HepG2 (cell line): ENCODE measurements around the gene BBOF1. TPM values are rescaled to one million over a fixed set of nuclear protein-coding genes. Genes with fewer than 3 reads are reported as not detected.

Experiments
- ATAC-seq: fragments of 200-7000 bp; cut with Tn5 transposase; 3 replicates; pipeline ENCODE4 v1.9.1; 2020; ENCODE audit warnings: mild to moderate bottlenecking, moderate library complexity
- Bru-seq: library from RNA; stranded (reverse); fragments of 400-500 nt; gene quantifications from one replicate; lab custom pipeline; 2021; lab: Mats Ljungman, UMichigan
- BruChase-seq, 2 experiments: library from RNA; stranded (reverse); fragments of 400-500 nt; gene quantifications; one replicate each; lab custom pipeline; 2021; lab: Mats Ljungman, UMichigan
- BruUV-seq: library from RNA; stranded (reverse); fragments of 400-500 nt; replicated peaks from 2 replicates; lab custom pipeline; 2021; lab: Mats Ljungman, UMichigan
- CTCF ChIA-PET: fragments of 300-600 bp; formaldehyde crosslinking; extraction: SDS; loops from one replicate; lab custom pipeline; 2021; ENCODE audit warnings: low total read pairs, inconsistent platforms, low intra/inter-chr PET ratio; lab: Yijun Ruan, JAX
- POLR2A ChIA-PET: fragments of 350-600 bp; sonication (Branson Sonifier 250); formaldehyde crosslinking; loops from one replicate; lab custom pipeline; 2020; ENCODE audit warnings: antibody characterized with exemption, inconsistent platforms; lab: Yijun Ruan, JAX
- DNase-seq: peaks from one replicate; pipeline ENCODE4 v3.0.0-alpha.2; 2015; ENCODE audit warnings: low spot score
- FAIRE-seq: peaks from 3 replicates; lab custom pipeline; 2011; peaks lifted over from hg19 to GRCh38; lab: Jason Lieb, UNC
- H2AFZ ChIP-seq: one replicate; pipeline ENCODE4 v1.6.1; 2011; ENCODE audit warnings: low read length, inconsistent platforms
- H3K27ac ChIP-seq: fragments of 300-600 bp; 3 replicates; pipeline ENCODE4 v1.8.0; 2011; ENCODE audit warnings: mixed run types, mild to moderate bottlenecking, mixed read lengths, low read length, inconsistent platforms; ENCODE audit not compliant: insufficient read depth; ENCODE audit errors: extremely low read length
- H3K27me3 ChIP-seq, 2 experiments: fragments of 200-600 bp in 1 of 2; 2 replicates in 1 of 2; 3 replicates in 1 of 2; pipeline versions ENCODE4 v1.6.0 to v1.8.0; 2011; ENCODE audit warnings: low read length in 2 of 2, mild to moderate bottlenecking in 2 of 2, moderate library complexity in 2 of 2, inconsistent platforms in 1 of 2; ENCODE audit not compliant: insufficient read depth in 2 of 2, control insufficient read depth in 1 of 2
- H3K36me3 ChIP-seq, 2 experiments: fragments of 200-600 bp in 1 of 2; replicated peaks in 1 of 2; 2 replicates in 1 of 2; 3 replicates in 1 of 2; pipeline versions ENCODE4 v1.5.1 to v1.8.0; 2011; ENCODE audit warnings: low read length in 2 of 2, inconsistent platforms in 1 of 2; ENCODE audit not compliant: insufficient read depth in 2 of 2, control insufficient read depth in 1 of 2
- H3K4me1 ChIP-seq: 2 replicates; pipeline ENCODE4 v1.5.1; 2012; ENCODE audit warnings: low read length, inconsistent platforms; ENCODE audit not compliant: insufficient read depth
- H3K4me2 ChIP-seq: 2 replicates; pipeline ENCODE4 v1.6.0; 2011; ENCODE audit warnings: low read depth, low read length, inconsistent platforms
- H3K4me3 ChIP-seq, 3 experiments: fragments of 200-600 bp in 1 of 3; sonication (generic), shearing (Covaris generic) in 1 of 3; replicated peaks in 1 of 3; 2 replicates each; pipeline ENCODE4 v1.5.1; 2011 to 2016; ENCODE audit warnings: low read length in 3 of 3, inconsistent platforms in 2 of 3, low read depth in 2 of 3, mild to moderate bottlenecking in 2 of 3, control low read depth in 1 of 3, mixed read lengths in 1 of 3; ENCODE audit not compliant: insufficient read depth in 1 of 3
- H3K79me2 ChIP-seq: one replicate; pipeline ENCODE4 v1.6.1; 2011; ENCODE audit warnings: low read length, inconsistent platforms; ENCODE audit not compliant: insufficient read depth
- H3K9ac ChIP-seq: 2 replicates; pipeline ENCODE4 v1.6.0; 2011; ENCODE audit warnings: mild to moderate bottlenecking, low read depth, low read length, inconsistent platforms; ENCODE audit not compliant: insufficient read depth
- H3K9me3 ChIP-seq: 2 replicates; pipeline ENCODE4 v1.5.1; 2012; ENCODE audit warnings: mild to moderate bottlenecking, low read length
- H4K20me1 ChIP-seq: 2 replicates; pipeline ENCODE4 v1.6.0; 2011; ENCODE audit warnings: inconsistent platforms, mild to moderate bottlenecking, low read length, moderate library complexity; ENCODE audit not compliant: insufficient read depth
- DZIP1 ChIP-seq: sonication (generic); formaldehyde crosslinking; IDR thresholded peaks from 2 replicates; pipeline ENCODE4 v1.5.0; 2020; ENCODE audit warnings: mild to moderate bottlenecking, missing genetic modification reagents
- HNF1A ChIP-seq, 2 experiments: sonication (generic) in 1 of 2; formaldehyde crosslinking in 1 of 2; IDR thresholded peaks; 2 replicates each; pipeline versions ENCODE4 v1.4.0 to v1.6.1; 2016 to 2020; ENCODE audit warnings: borderline replicate concordance in 1 of 2, low read depth in 1 of 2, mild to moderate bottlenecking in 1 of 2, missing genetic modification reagents in 1 of 2
- MEIS1 ChIP-seq: sonication (generic); formaldehyde crosslinking; IDR thresholded peaks from 2 replicates; pipeline ENCODE4 v1.9.0; 2021; ENCODE audit warnings: mild to moderate bottlenecking, missing genetic modification reagents, moderate library complexity, borderline replicate concordance
- NR2F2 ChIP-seq: IDR thresholded peaks from 2 replicates; pipeline ENCODE4 v1.6.1; 2012; ENCODE audit warnings: low read depth, inconsistent platforms, borderline replicate concordance
- SIN3A ChIP-seq: IDR thresholded peaks from 2 replicates; pipeline ENCODE4 v1.6.1; 2011; ENCODE audit warnings: low read depth, mild to moderate bottlenecking, control low read depth, low read length, borderline replicate concordance
- ZSCAN21 ChIP-seq: sonication (generic); formaldehyde crosslinking; IDR thresholded peaks from 2 replicates; pipeline ENCODE4 v1.8.0; 2022; ENCODE audit warnings: mild to moderate bottlenecking, missing genetic modification reagents, moderate library complexity, borderline replicate concordance
- WGBS: methylation state at CpG from one replicate; pipeline ENCODE4 v1.1.6; 2017; ENCODE audit warnings: low lambda C conversion rate; 5-methylcytosine and 5-hydroxymethylcytosine counted together
- in situ Hi-C: cut with HindIII; loops from 2 replicates; pipeline ENCODE4 v1.10.0; 2017; ENCODE audit warnings: low pct_unique_long_range_greater_than_20kb; ENCODE audit not compliant: extremely low pct_ligation_motif_present
- intact Hi-C: fragments of 100-400 bp; cut with micrococcal nuclease; formaldehyde crosslinking; loops from one replicate; pipeline ENCODE4 v1.10.0; 2022; ENCODE audit not compliant: unreplicated experiment
- long read RNA-seq, 2 experiments: library from RNA in 1 of 2; library from polyadenylated mRNA in 1 of 2; stranded (forward) in 1 of 2; unstranded in 1 of 2; transcript quantifications; one replicate each; pipeline ENCODE4 v2.0.0, GENCODE V29; 2019 to 2022
- polyA minus RNA-seq, 3 experiments: library from RNA; depleted of rRNA, polyadenylated mRNA; stranded (reverse); fragments of >200 nt; gene quantifications; 2 replicates each; pipeline ENCODE4 v1.2.3, GENCODE V29; 2011; ENCODE audit warnings: low replicate concordance in 1 of 3
- polyA plus RNA-seq, 8 experiments: library from polyadenylated mRNA; depleted of rRNA in 3 of 8; stranded (reverse) in 7 of 8; unstranded in 1 of 8; fragments of >200 nt; fragmentation: Illumina TruSeq in 4 of 8; extraction: Trizol in 4 of 8; gene quantifications; 2 replicates each; pipeline versions ENCODE4 v1.2.1 to v1.2.3, GENCODE V29; 2011 to 2016; ENCODE audit warnings: low read depth in 4 of 8, missing spikeins in 1 of 8, mixed read lengths in 1 of 8; ENCODE audit not compliant: insufficient read depth in 1 of 8
- total RNA-seq, 5 experiments: library from RNA; depleted of rRNA; stranded (reverse); fragments of >200 nt; fragmentation: Illumina TruSeq; extraction: Trizol; gene quantifications; 2 replicates each; pipeline ENCODE4 v1.2.3, GENCODE V29; 2016; ENCODE audit warnings: low read depth in 1 of 5

BBOF1 gene
- total RNA-seq (2016; rRNA removed; fragmentation: Illumina TruSeq; extraction: Trizol) (2.3 and 2.4 TPM in 2 replicates), polyA plus RNA-seq (2011; rRNA removed) (1.6 and 1.7 TPM in 2 replicates), polyA minus RNA-seq (2011; rRNA and poly(A)+ RNA removed; ENCODE audit: low replicate concordance) (0.54 and 0.60 TPM in 2 replicates), Bru-seq, nascent RNA (percentile 35 among the genes with signal in this experiment), BruChase-seq, experiment 1, labeled RNA remaining after a 6-hour chase (percentile 35 among the genes with signal in this experiment), BruChase-seq, experiment 2, labeled RNA remaining after a 2-hour chase (percentile 36 among the genes with signal in this experiment)
- total RNA-seq (2016; cell fraction: cytosol; rRNA removed; fragmentation: Illumina TruSeq; extraction: Trizol; ENCODE audit: low read depth): 2.3 and 2.8 TPM in 2 replicates
- 1.8 and 2.4 TPM in 2 replicates for total RNA-seq (2016; cell fraction: insoluble cytoplasmic fraction; rRNA removed; fragmentation: Illumina TruSeq; extraction: Trizol)
- 3.5 and 4.3 TPM in 2 replicates for total RNA-seq (2016; cell fraction: membrane; rRNA removed; fragmentation: Illumina TruSeq; extraction: Trizol)
- 3.3 and 4.4 TPM in 2 replicates for total RNA-seq (2016; cell fraction: nucleus; rRNA removed; fragmentation: Illumina TruSeq; extraction: Trizol)
- 0.32 and 0.59 TPM in 2 replicates for polyA plus RNA-seq (2011; cell fraction: cytosol; rRNA removed)
- 1.3 and 2.0 TPM in 2 replicates for polyA plus RNA-seq (2011; cell fraction: nucleus; rRNA removed)
- 1.9 and 2.4 TPM in 2 replicates for polyA plus RNA-seq (2012)
- 2.9 and 4.4 TPM in 2 replicates for polyA plus RNA-seq (2016; cell fraction: cytosol; fragmentation: Illumina TruSeq; extraction: Trizol; ENCODE audit: low read depth)
- polyA plus RNA-seq (2016; cell fraction: insoluble cytoplasmic fraction; fragmentation: Illumina TruSeq; extraction: Trizol; ENCODE audit: low read depth): 3.3 and 4.4 TPM in 2 replicates
- polyA plus RNA-seq (2016; cell fraction: membrane; fragmentation: Illumina TruSeq; extraction: Trizol; ENCODE audit: low read depth): 3.2 and 3.7 TPM in 2 replicates
- polyA plus RNA-seq (2016; cell fraction: nucleus; fragmentation: Illumina TruSeq; extraction: Trizol; ENCODE audit: insufficient read depth, low read depth): 3.8 and 4.5 TPM in 2 replicates
- 0.44 and 0.49 TPM in 2 replicates for polyA minus RNA-seq (2011; cell fraction: cytosol; rRNA and poly(A)+ RNA removed)
- polyA minus RNA-seq (2011; cell fraction: nucleus; rRNA and poly(A)+ RNA removed): 2.8 and 4.2 TPM in 2 replicates
- long read RNA-seq, experiment 1, partial matches to known transcripts: 0 of 10 reads
- long read RNA-seq, experiment 1, other reads (novel, unspliced or antisense): 10 of 10 reads
- long read RNA-seq, experiment 2, partial matches to known transcripts: 0 of 5 reads
- long read RNA-seq, experiment 2, other reads (novel, unspliced or antisense): 5 of 5 reads

GRCh38 chr14:74018586-74019407 is at the start of gene BBOF1, which contains the start of gene ENTPD5:
BBOF1 (plus strand) TSS chr14:74019349; CDS start chr14:74019479, 130 bp downstream.
ENTPD5 (minus strand) TSS chr14:74019288; CDS start chr14:73988102, 31,186 bp downstream.
- peaks cover 19% of the 10 kb centered on the region for H3K79me2 ChIP-seq
- H4K20me1 ChIP-seq: no peaks in the 10 kb centered on the region
- no peaks in the 10 kb centered on the region for H3K36me3 ChIP-seq
- ATAC-seq (peak; percentile 86), DNase-seq (peak; percentile 61), FAIRE-seq (no peak)
- in situ Hi-C loops (loop anchor here (5.0 kb wide), 1 partner anchor 66 kb away; the partner anchor contains the start of genes COQ6 and FAM161B), intact Hi-C loops (loop anchor here (1.0 kb wide), 1 partner anchor 21 kb away; no protein-coding TSS in a partner anchor)
- ChIA-PET POLR2A (interaction anchor here (0.7 to 2.2 kb wide), 10 partner anchors 14 to 167 kb away, joined by 3 to 70 read pairs (median 6); partner anchors contain the start of genes COQ6, FAM161B, PTGR2 and ZNF410), CTCF (no interaction called here)
- no TSS peak for BruUV-seq
- H3K4me2 ChIP-seq: peak within 1 kb of the TSS; percentile 94
- peak within 1 kb of the TSS; percentile 82 to 91 (median 89) for H3K4me3 ChIP-seq
- peaks cover 70% of the 10 kb centered on the region for H3K4me1 ChIP-seq
- no peaks in the 10 kb centered on the region for H3K9me3 ChIP-seq
- under 1% methylated on average over 33 of the region's 93 CpGs for WGBS
- no peaks in the 10 kb centered on the region for H3K27me3 ChIP-seq
- H3K9ac ChIP-seq: peak within 1 kb of the TSS; percentile 99
- peak within 1 kb of the TSS; percentile 80 for H2AFZ ChIP-seq
- H3K27ac ChIP-seq: peak within 1 kb of the TSS; percentile 96
- 0 out of 2 replicates have a peak, but pooled peaks have one; percentile 22 for TF ChIP-seq MEIS1 (CRISPR knock-in tag)
- TF ChIP-seq NR2F2: no peak
- TF ChIP-seq SIN3A: peak; percentile 61; the same call in 1 of the 2 replicates
- TF ChIP-seq HNF1A (IDR thresholded peaks at IDR 0.05; ENCODE audit: low read depth): no peak
- peak; percentile 71; the same call in 1 of the 2 replicates for TF ChIP-seq HNF1A (CRISPR knock-in tag; IDR thresholded peaks at IDR 0.05; ENCODE audit: borderline replicate concordance)
- TF ChIP-seq DZIP1 (CRISPR knock-in tag): peak; percentile 36; the same call in 1 of the 2 replicates
- peak; percentile 76; the same call in 1 of the 2 replicates for TF ChIP-seq ZSCAN21 (CRISPR knock-in tag)
